CD8-positive, alpha-beta memory T cell (primary cell): ENCODE results near the gene PDE6D. TPM values are rescaled to one million over a fixed set of nuclear protein-coding genes. Genes with fewer than 3 reads are reported as not detected.
A peak's percentile ranks its signal among the peaks of the same experiment; 100 is the strongest.

ENCODE experiments used
- CTCF ChIA-PET: fragments of 350-600 bp; sonication (Branson Sonifier 250); formaldehyde crosslinking; loops from one replicate; lab custom pipeline; 2021; ENCODE audit warnings: antibody characterized with exemption; lab: Charles Lee
- POLR2A ChIA-PET: fragments of 350-600 bp; sonication (Branson Sonifier 250); formaldehyde crosslinking; loops from one replicate; lab custom pipeline; 2021; ENCODE audit warnings: antibody characterized with exemption; lab: Charles Lee
- DNase-seq, 5 donors: peaks; one replicate each; pipeline versions ENCODE4 v3.0.0 to v3.0.0-alpha.2; 2020 to 2022; ENCODE audit warnings: mixed read lengths in 1 of 5
- H3K27ac ChIP-seq: one replicate; pipeline ENCODE4 v1.7.0; 2013; ENCODE audit warnings: low read depth, mild to moderate bottlenecking, low read length, moderate library complexity
- H3K27me3 ChIP-seq: 2 replicates; pipeline ENCODE4 v1.7.0; 2013; ENCODE audit warnings: low read length, mild to moderate bottlenecking; ENCODE audit not compliant: insufficient read depth, poor library complexity, severe bottlenecking
- H3K36me3 ChIP-seq: 2 replicates; pipeline ENCODE4 v1.7.0; 2013; ENCODE audit warnings: mild to moderate bottlenecking, low read length, moderate library complexity; ENCODE audit not compliant: insufficient read depth
- H3K4me1 ChIP-seq: 2 replicates; pipeline ENCODE4 v1.7.0; 2013; ENCODE audit warnings: mild to moderate bottlenecking, low read length, moderate library complexity; ENCODE audit not compliant: insufficient read depth
- H3K4me3 ChIP-seq: 2 replicates; pipeline ENCODE4 v1.7.0; 2013; ENCODE audit warnings: mild to moderate bottlenecking, low read length
- H3K9me3 ChIP-seq: 2 replicates; pipeline ENCODE4 v1.7.0; 2013; ENCODE audit warnings: mild to moderate bottlenecking, low read length
- H3K27ac Mint-ChIP-seq, 8 donors: one replicate each; pipeline ENCODE4 v1.8.0; 2020 to 2021; ENCODE audit warnings: mixed read lengths in 8 of 8, mild to moderate bottlenecking in 6 of 8, inconsistent platforms in 3 of 8, moderate library complexity in 3 of 8
- H3K27me3 Mint-ChIP-seq, 2 donors: one replicate each; pipeline ENCODE4 v1.8.0; 2020 to 2021; ENCODE audit warnings: mixed read lengths in 2 of 2, mild to moderate bottlenecking in 1 of 2, moderate library complexity in 1 of 2
- H3K36me3 Mint-ChIP-seq, 3 donors: one replicate each; pipeline ENCODE4 v1.8.0; 2020 to 2021; ENCODE audit warnings: mixed read lengths in 3 of 3, inconsistent platforms in 1 of 3, mild to moderate bottlenecking in 1 of 3
- H3K4me1 Mint-ChIP-seq, 3 donors: one replicate each; pipeline ENCODE4 v1.8.0; 2020 to 2021; ENCODE audit warnings: mixed read lengths in 3 of 3, inconsistent platforms in 1 of 3, mild to moderate bottlenecking in 1 of 3
- H3K4me3 Mint-ChIP-seq, 7 donors: one replicate each; pipeline ENCODE4 v1.8.0; 2020 to 2021; ENCODE audit warnings: mixed read lengths in 7 of 7, mild to moderate bottlenecking in 6 of 7, moderate library complexity in 4 of 7, inconsistent platforms in 2 of 7
- H3K9me3 Mint-ChIP-seq, 5 donors: one replicate each; pipeline ENCODE4 v1.8.0; 2020 to 2022; ENCODE audit warnings: mixed read lengths in 5 of 5, mild to moderate bottlenecking in 3 of 5, moderate library complexity in 2 of 5, inconsistent platforms in 1 of 5
- polyA plus RNA-seq: library from polyadenylated mRNA; unstranded; fragments of 300-500 nt; fragmentation: Illumina TruSeq; gene quantifications from one replicate; pipeline ENCODE4 v1.2.3, GENCODE V29; 2021
- total RNA-seq, 2 experiments: library from RNA; stranded (reverse); gene quantifications; one replicate each; pipeline ENCODE4 v1.2.3, GENCODE V29; 2021

Gene PDE6D
- total RNA-seq (10 to 100 TPM; 33.7 to 35.5 TPM), polyA plus RNA-seq (62.8 TPM)

DNA sequence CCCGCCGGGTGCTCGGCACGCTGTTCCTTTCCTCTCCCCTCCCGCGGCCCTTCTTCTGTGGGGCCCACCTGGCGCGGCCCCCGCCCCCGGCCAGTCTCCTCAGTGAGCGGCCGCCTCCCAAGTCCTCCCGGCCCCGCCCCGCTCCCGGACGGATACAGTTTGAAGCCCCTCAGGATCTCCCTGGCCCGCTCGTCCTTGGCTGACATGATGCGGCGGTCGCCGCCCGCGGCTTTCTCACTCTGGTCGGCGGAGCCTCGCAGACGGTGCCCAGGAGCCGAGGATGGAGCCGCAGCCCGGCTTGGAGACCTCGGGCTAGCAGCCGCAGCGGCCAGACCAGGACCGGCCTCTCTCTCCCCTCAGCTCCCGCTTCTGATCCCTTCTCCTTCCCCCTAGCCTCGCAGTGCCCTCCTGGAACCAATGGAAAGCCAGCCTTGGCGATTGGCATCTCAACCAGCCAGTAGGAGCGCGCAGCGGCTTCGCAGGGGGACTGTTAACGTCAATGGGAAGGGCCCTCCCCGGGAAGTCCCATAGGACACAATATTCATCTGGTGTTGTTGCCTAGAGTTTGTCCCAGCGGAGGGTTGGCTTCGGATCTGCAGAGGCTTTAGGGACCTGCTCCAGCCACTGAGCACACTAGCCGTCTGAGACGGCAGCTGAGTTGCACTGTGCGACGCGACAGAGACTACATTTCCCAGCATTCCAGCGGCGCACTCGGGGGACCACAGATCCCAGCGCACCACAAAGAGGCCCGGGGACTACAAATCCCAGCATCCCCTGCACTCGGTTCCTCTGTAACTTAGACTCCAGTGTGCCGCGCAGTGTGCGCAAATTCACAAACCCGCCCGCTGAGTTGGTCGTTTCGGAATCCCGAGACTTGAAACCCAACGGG, at the start of gene PDE6D:
Gene PDE6D, minus strand, starts transcription at position 374 of the 889 bp plus-strand sequence. Its CDS starts 168 bp downstream, at position 206.
- Histone ChIP-seq H3K4me3 (peak within 1 kb of the TSS; percentile 89), H3K36me3 (no peaks in the 10 kb centered on the region), H3K9me3 (no peaks in the 10 kb centered on the region), H3K27ac (peak within 1 kb of the TSS; percentile 74), H3K27me3 (no peaks in the 10 kb centered on the region), H3K4me1 (peaks cover 38% of the 10 kb centered on the region)
- POLR2A ChIA-PET: interaction anchor here (0.8 kb wide), 1 partner anchor 769 kb away, joined by 3 read pairs; the partner anchor contains the start of genes EIF4E2 and TIGD1
- no peaks in the 10 kb centered on the region for H3K9me3 Mint-ChIP-seq
- H3K27me3 Mint-ChIP-seq: no peaks in the 10 kb centered on the region
- peak; percentile 94 to 96 (median 96) for DNase-seq
- peak within 1 kb of the TSS; percentile 92 to 99 (median 97) for H3K27ac Mint-ChIP-seq
- CTCF ChIA-PET: no interaction called here
- peaks cover 0 to 13% (median 1%) of the 10 kb centered on the region in 3 donors for H3K36me3 Mint-ChIP-seq
- H3K4me3 Mint-ChIP-seq: peak within 1 kb of the TSS; percentile 92 to 100 (median 99)
- H3K4me1 Mint-ChIP-seq: peaks cover 54 to 75% (median 68%) of the 10 kb centered on the region in 3 donors

DNA sequence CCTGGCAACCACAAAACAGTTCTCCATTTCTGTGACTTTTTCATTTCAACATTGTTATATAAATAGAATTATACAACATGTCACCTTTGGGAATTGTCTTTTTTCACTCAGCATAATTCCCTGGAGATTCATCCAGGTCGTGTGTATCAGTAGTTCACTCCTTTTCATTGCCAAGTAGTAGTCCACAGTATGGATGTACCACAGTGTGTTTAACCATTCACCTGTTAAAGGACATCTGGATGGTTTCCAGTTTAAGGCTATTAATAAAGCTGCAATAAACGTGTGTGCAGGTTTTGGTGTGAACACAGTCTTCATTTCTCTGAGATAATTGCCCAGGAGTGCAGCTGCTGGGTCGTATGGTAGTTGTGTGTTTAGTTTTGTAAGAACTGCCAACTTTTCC, 40.8 kb upstream of the PDE6D start:
- no peaks in the 10 kb centered on the region for H3K36me3 Mint-ChIP-seq
- Histone ChIP-seq H3K36me3 (no peaks in the 10 kb centered on the region), H3K9me3 (no peaks in the 10 kb centered on the region), H3K27ac (no peak overlapping the region), H3K27me3 (no peaks in the 10 kb centered on the region), H3K4me1 (no peaks in the 10 kb centered on the region), H3K4me3 (no peak overlapping the region)
- ChIA-PET CTCF (no interaction called here), POLR2A (no interaction called here)
- H3K27me3 Mint-ChIP-seq: peaks cover 4 to 13% of the 10 kb centered on the region in 2 donors
- H3K27ac Mint-ChIP-seq: no peak overlapping the region
- no peaks in the 10 kb centered on the region for H3K4me1 Mint-ChIP-seq
- peaks cover 0 to 5% (median 0%) of the 10 kb centered on the region in 5 donors for H3K9me3 Mint-ChIP-seq
- no peak overlapping the region for H3K4me3 Mint-ChIP-seq
- no peak for DNase-seq

DNA sequence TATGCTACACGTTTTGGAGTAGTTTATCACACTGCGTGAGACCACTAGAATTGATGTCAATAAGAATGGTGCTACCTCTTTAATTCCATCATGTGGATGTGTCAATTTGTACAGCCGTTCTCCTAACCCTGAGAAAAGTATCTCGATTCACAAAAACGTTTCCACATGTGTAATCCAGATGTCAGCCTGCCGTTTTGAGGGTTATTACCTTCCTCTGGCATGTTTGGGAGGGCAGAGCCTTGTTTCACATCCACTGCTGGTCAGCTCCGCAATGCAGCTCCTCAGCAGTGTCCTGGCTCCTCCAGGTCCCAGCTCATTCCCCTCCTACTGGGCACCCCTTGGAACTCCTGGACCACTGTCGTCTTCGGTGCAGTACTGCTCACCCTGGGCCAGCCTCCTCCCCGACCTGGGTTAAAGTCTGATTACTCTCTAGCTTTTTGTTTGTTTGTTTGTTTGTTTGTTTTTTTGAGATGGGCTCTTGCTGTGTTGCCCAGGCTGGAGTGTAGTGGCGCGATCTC, 39.8 kb upstream of the PDE6D start:
- no peaks in the 10 kb centered on the region for H3K27me3 ChIP-seq
- Mint-ChIP-seq H3K4me1 (no peaks in the 10 kb centered on the region), H3K27me3 (peaks cover 4 to 13% of the 10 kb centered on the region in 2 donors), H3K36me3 (no peaks in the 10 kb centered on the region), H3K4me3 (no peak overlapping the region), H3K9me3 (peaks cover 0 to 5% (median 0%) of the 10 kb centered on the region in 5 donors), H3K27ac (no peak overlapping the region)
- no peaks in the 10 kb centered on the region for H3K9me3 ChIP-seq
- H3K4me3 ChIP-seq: no peak overlapping the region
- CTCF ChIA-PET: no interaction called here
- no peak overlapping the region for H3K27ac ChIP-seq
- no peak for DNase-seq
- POLR2A ChIA-PET: no interaction called here
- no peaks in the 10 kb centered on the region for H3K4me1 ChIP-seq
- H3K36me3 ChIP-seq: no peaks in the 10 kb centered on the region

DNA sequence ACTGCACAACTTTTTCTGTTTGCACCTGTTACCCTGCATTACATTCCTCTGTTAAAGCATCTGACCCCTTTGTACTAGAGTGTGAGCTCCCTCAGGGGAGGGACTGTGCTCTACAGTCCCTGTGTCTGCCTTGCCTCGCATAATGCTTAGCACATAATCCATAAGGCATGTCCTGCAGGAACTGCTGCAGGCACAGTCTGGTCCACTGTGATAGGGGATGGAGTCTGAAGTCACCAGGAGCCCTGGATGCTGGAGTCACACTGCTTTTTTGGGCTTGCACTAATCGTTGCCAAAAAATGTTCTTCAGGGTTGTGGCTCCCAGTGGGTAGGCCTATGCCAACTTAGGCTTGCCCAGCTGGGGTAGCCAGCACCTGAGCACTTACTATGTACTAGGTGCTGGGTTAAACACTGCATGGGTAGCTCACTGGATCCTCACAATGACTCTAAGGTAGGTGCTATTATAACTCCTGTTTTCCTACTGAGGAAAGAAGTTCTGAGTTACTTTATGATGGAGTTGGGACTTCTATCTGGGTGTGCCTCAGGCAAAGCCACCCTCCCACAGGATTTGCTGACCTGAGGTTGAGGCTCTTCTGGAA, 38.5 kb upstream of the PDE6D start:
- no peaks in the 10 kb centered on the region for H3K4me1 Mint-ChIP-seq
- peaks cover 0 to 5% (median 0%) of the 10 kb centered on the region in 5 donors for H3K9me3 Mint-ChIP-seq
- H3K4me3 Mint-ChIP-seq: no peak overlapping the region
- ChIA-PET POLR2A (no interaction called here), CTCF (no interaction called here)
- no peaks in the 10 kb centered on the region for H3K27me3 ChIP-seq
- no peak overlapping the region for H3K27ac Mint-ChIP-seq
- H3K36me3 Mint-ChIP-seq: peaks cover 0 to 3% (median 2%) of the 10 kb centered on the region in 3 donors
- H3K36me3 ChIP-seq: no peaks in the 10 kb centered on the region
- DNase-seq: no peak
- no peaks in the 10 kb centered on the region for H3K4me1 ChIP-seq
- no peaks in the 10 kb centered on the region for H3K9me3 ChIP-seq
- H3K27ac ChIP-seq: no peak overlapping the region
- no peak overlapping the region for H3K4me3 ChIP-seq
- peaks cover 4 to 13% of the 10 kb centered on the region in 2 donors for H3K27me3 Mint-ChIP-seq

DNA sequence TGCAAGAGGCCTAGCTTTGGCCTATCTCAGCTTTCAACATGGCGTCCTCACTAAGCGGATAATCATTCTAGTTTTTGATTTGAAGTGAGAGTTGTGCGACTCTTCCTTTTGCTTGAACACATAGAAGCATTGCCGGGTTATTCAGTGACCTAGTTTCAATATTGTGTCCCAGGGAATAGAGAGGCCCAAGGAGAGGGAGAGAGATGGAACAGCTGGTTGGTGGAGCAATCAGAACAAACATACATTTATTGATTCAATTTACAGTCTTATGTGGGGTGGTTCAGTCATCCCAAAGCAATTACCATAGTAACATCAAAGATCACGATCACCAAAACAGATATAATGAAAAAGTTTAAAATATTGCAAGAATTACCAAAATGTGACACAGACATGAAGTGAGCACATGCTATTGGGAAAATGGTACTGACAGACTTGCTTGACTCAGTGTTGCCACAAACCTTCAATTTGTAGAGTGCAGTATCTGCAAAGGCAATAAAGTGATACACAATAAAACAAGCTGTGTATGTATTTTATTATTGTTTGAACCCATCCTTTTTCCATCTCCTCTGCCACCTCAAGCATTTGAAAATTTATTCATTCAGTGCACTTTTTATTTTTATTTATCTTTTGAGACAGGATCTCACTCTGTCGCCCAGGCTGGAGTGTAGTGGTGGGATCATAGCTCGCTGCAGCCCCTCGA, 35.4 kb upstream of the PDE6D start:
- DNase-seq: no peak
- H3K36me3 Mint-ChIP-seq: peaks cover 5 to 24% (median 12%) of the 10 kb centered on the region in 3 donors
- Histone ChIP-seq H3K27me3 (no peaks in the 10 kb centered on the region), H3K36me3 (no peaks in the 10 kb centered on the region), H3K4me3 (no peak overlapping the region), H3K27ac (no peak overlapping the region), H3K9me3 (no peaks in the 10 kb centered on the region), H3K4me1 (no peaks in the 10 kb centered on the region)
- H3K27ac Mint-ChIP-seq: no peak overlapping the region
- no peaks in the 10 kb centered on the region for H3K9me3 Mint-ChIP-seq
- CTCF ChIA-PET: interaction anchor here (1.6 kb wide), 1 partner anchor 16 kb away, joined by 4 read pairs; no protein-coding TSS in a partner anchor
- POLR2A ChIA-PET: no interaction called here
- peaks cover 0 to 7% of the 10 kb centered on the region in 2 donors for H3K27me3 Mint-ChIP-seq
- H3K4me3 Mint-ChIP-seq: no peak overlapping the region
- H3K4me1 Mint-ChIP-seq: no peaks in the 10 kb centered on the region

DNA sequence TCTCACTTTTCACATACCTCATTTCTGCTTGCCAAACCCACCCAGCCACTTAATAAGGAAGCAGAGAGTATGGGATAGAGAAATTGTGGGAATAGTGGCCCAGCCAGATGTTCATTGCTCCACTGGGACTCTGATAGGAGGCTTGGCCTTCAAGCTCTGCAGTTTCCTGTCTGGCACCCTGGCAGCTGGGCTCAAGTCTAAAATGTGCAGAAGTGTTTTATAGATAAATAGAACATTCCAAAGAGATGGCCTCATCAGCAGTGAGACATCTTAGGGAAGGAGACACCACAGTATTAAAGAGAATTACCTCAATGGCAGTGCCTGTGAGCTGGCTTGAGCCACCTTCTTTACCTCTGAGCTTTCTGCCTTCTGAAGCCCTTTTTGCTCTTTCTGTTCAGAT, 29.8 kb upstream of the PDE6D start:
- Mint-ChIP-seq H3K9me3 (no peaks in the 10 kb centered on the region), H3K4me1 (no peaks in the 10 kb centered on the region), H3K4me3 (no peak overlapping the region), H3K27me3 (no peaks in the 10 kb centered on the region), H3K27ac (peak overlapping the region in 2 of 8 donors; percentile 17 to 69), H3K36me3 (peaks cover 5 to 76% (median 20%) of the 10 kb centered on the region in 3 donors)
- Histone ChIP-seq H3K4me1 (no peaks in the 10 kb centered on the region), H3K27ac (no peak overlapping the region), H3K9me3 (no peaks in the 10 kb centered on the region), H3K4me3 (no peak overlapping the region), H3K27me3 (no peaks in the 10 kb centered on the region), H3K36me3 (peaks cover 13% of the 10 kb centered on the region)
- DNase-seq: no peak
- ChIA-PET POLR2A (no interaction called here), CTCF (interaction anchor here (1.3 kb wide), 1 partner anchor 10 kb away, joined by 4 read pairs; no protein-coding TSS in a partner anchor)

DNA sequence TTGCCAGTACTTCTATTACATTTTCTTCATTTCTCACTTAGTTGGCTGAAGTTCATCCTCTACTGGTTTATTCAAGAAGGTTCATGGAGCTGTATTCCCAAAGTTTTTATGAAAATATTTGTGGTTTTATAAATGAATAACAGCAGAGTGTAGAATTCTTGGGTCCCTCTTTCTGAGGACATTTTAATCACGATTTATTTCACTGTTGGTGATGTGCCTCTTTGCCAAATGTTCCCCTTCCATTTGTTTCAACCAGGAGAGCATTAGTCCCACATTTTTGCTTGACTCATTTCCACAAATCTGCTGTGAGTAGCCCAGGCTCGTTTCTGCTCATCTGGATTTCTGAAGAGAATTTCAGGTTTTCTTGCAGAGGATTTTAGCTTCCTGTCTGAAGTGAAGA, 25.9 kb upstream of the PDE6D start:
- Mint-ChIP-seq H3K4me3 (no peak overlapping the region), H3K27me3 (no peaks in the 10 kb centered on the region), H3K36me3 (peaks cover 8 to 83% (median 15%) of the 10 kb centered on the region in 3 donors), H3K27ac (no peak overlapping the region), H3K4me1 (peaks cover 6 to 12% (median 12%) of the 10 kb centered on the region in 3 donors), H3K9me3 (no peaks in the 10 kb centered on the region)
- Histone ChIP-seq H3K4me1 (no peaks in the 10 kb centered on the region), H3K4me3 (no peak overlapping the region), H3K27me3 (no peaks in the 10 kb centered on the region), H3K27ac (no peak overlapping the region), H3K9me3 (no peaks in the 10 kb centered on the region), H3K36me3 (peaks cover 13% of the 10 kb centered on the region)
- DNase-seq: no peak
- POLR2A ChIA-PET: no interaction called here
- CTCF ChIA-PET: no interaction called here
